H1 (cell line): ENCODE data around the gene CLEC2B. TPM values are rescaled to one million over a fixed set of nuclear protein-coding genes. Genes with fewer than 3 reads are reported as not detected.

Experiments used
- BCL11A ChIP-seq, 2 experiments: IDR thresholded peaks; one replicate each; pipeline ENCODE4 v1.6.1; 2011; ENCODE audit warnings: low read depth in 2 of 2, low read length in 2 of 2, mild to moderate bottlenecking in 2 of 2
- CEBPB ChIP-seq: IDR thresholded peaks from 2 replicates; pipeline ENCODE4 v1.6.1; 2012; ENCODE audit warnings: low read depth, low read length
- CHD2 ChIP-seq: IDR thresholded peaks from 2 replicates; pipeline ENCODE4 v1.6.1; 2012; ENCODE audit warnings: low read length, improper control_type of control experiment
- EP300 ChIP-seq, 2 experiments: IDR thresholded peaks; 1 replicate in 1 of 2; 2 replicates in 1 of 2; pipeline ENCODE4 v1.6.1; 2011 to 2012; ENCODE audit warnings: low read depth in 2 of 2, low read length in 2 of 2, mild to moderate bottlenecking in 2 of 2, borderline replicate concordance in 1 of 2, inconsistent platforms in 1 of 2, moderate library complexity in 1 of 2
- KDM1A ChIP-seq: fragments of 200-600, 300-600 bp; sonication (generic); IDR thresholded peaks from 2 replicates; pipeline ENCODE4 v1.7.1; 2016; ENCODE audit warnings: mild to moderate bottlenecking, low read length, borderline replicate concordance
- RFX5 ChIP-seq: IDR thresholded peaks from 2 replicates; pipeline ENCODE4 v1.6.1; 2011; ENCODE audit warnings: low read depth, low read length, improper control_type of control experiment, borderline replicate concordance
- SAP30 ChIP-seq: fragments of 300-600 bp; sonication (generic); IDR thresholded peaks from 2 replicates; pipeline ENCODE4 v1.7.1; 2012; ENCODE audit warnings: low read length, moderate library complexity, mild to moderate bottlenecking, inconsistent platforms; ENCODE audit not compliant: insufficient read depth, insufficient replicate concordance
- SIRT6 ChIP-seq: IDR thresholded peaks from one replicate; pipeline ENCODE4 v1.7.1; 2012; ENCODE audit warnings: low read length, inconsistent platforms
- SUZ12 ChIP-seq: fragments of 200-600 bp; sonication (generic); IDR thresholded peaks from 2 replicates; pipeline ENCODE4 v1.6.1; 2012; ENCODE audit warnings: mild to moderate bottlenecking, inconsistent platforms, low read length, moderate library complexity, mixed read lengths
- TBP ChIP-seq: IDR thresholded peaks from 2 replicates; pipeline ENCODE4 v1.6.1; 2011; ENCODE audit warnings: low read depth, low read length, improper control_type of control experiment
- TCF12 ChIP-seq: IDR thresholded peaks from 2 replicates; pipeline ENCODE4 v1.6.1; 2011; ENCODE audit warnings: low read depth, mild to moderate bottlenecking, low read length
- polyA plus RNA-seq, 7 experiments: library from polyadenylated mRNA; depleted of rRNA in 3 of 7; stranded (reverse) in 5 of 7; unstranded in 2 of 7; fragments of >200 nt in 5 of 7; fragments of 200-250 nt in 2 of 7; gene quantifications; 1 replicate in 5 of 7; 2 replicates in 1 of 7; 4 replicates in 1 of 7; pipeline versions ENCODE4 v1.2.1 to v1.2.3, GENCODE V29; 2011 to 2013; ENCODE audit warnings: missing spikeins in 2 of 7, mixed read lengths in 2 of 7
- total RNA-seq: library from RNA; stranded (reverse); fragmentation: NEBNext Ultra II Directional; extraction: Animal tissue kit (Norgen Biotek cat#: 25700); gene quantifications from 2 replicates; pipeline ENCODE4 v1.2.1, GENCODE V29; 2021
- TF ChIP-seq, protein P1 (sequence below): fragments of 300-600 bp; sonication (generic); IDR thresholded peaks from 2 replicates; pipeline ENCODE4 v1.7.1; 2012; ENCODE audit warnings: low read length, moderate library complexity, mild to moderate bottlenecking, inconsistent platforms; ENCODE audit not compliant: insufficient replicate concordance

CLEC2B gene
- total and polyA plus RNA-seq, 2 of the 8 experiments (the other 6 are each of a cell fraction or from before 2014, with no cell fraction given): not detected

DNA sequence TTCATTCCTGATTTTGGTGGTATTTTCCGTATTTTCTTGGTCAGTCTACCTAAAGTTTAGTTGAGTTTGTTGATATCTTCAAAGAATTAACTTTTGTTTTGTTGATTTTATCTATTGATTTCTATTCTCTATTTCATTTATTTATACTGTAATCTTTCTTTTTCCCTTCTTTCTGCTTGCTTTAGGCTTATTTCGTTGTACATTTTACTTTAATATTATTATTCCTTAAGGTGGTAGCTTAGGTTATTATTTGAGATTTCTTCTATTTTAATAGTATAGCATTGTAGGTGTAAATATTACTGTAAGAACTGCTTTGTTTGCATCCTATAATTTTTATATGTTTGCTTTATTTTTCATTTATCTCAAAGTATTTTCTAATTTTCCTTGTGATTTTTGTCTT is 63.3 kb downstream of the CLEC2B start (continued):
- TF ChIP-seq, protein P1, sequence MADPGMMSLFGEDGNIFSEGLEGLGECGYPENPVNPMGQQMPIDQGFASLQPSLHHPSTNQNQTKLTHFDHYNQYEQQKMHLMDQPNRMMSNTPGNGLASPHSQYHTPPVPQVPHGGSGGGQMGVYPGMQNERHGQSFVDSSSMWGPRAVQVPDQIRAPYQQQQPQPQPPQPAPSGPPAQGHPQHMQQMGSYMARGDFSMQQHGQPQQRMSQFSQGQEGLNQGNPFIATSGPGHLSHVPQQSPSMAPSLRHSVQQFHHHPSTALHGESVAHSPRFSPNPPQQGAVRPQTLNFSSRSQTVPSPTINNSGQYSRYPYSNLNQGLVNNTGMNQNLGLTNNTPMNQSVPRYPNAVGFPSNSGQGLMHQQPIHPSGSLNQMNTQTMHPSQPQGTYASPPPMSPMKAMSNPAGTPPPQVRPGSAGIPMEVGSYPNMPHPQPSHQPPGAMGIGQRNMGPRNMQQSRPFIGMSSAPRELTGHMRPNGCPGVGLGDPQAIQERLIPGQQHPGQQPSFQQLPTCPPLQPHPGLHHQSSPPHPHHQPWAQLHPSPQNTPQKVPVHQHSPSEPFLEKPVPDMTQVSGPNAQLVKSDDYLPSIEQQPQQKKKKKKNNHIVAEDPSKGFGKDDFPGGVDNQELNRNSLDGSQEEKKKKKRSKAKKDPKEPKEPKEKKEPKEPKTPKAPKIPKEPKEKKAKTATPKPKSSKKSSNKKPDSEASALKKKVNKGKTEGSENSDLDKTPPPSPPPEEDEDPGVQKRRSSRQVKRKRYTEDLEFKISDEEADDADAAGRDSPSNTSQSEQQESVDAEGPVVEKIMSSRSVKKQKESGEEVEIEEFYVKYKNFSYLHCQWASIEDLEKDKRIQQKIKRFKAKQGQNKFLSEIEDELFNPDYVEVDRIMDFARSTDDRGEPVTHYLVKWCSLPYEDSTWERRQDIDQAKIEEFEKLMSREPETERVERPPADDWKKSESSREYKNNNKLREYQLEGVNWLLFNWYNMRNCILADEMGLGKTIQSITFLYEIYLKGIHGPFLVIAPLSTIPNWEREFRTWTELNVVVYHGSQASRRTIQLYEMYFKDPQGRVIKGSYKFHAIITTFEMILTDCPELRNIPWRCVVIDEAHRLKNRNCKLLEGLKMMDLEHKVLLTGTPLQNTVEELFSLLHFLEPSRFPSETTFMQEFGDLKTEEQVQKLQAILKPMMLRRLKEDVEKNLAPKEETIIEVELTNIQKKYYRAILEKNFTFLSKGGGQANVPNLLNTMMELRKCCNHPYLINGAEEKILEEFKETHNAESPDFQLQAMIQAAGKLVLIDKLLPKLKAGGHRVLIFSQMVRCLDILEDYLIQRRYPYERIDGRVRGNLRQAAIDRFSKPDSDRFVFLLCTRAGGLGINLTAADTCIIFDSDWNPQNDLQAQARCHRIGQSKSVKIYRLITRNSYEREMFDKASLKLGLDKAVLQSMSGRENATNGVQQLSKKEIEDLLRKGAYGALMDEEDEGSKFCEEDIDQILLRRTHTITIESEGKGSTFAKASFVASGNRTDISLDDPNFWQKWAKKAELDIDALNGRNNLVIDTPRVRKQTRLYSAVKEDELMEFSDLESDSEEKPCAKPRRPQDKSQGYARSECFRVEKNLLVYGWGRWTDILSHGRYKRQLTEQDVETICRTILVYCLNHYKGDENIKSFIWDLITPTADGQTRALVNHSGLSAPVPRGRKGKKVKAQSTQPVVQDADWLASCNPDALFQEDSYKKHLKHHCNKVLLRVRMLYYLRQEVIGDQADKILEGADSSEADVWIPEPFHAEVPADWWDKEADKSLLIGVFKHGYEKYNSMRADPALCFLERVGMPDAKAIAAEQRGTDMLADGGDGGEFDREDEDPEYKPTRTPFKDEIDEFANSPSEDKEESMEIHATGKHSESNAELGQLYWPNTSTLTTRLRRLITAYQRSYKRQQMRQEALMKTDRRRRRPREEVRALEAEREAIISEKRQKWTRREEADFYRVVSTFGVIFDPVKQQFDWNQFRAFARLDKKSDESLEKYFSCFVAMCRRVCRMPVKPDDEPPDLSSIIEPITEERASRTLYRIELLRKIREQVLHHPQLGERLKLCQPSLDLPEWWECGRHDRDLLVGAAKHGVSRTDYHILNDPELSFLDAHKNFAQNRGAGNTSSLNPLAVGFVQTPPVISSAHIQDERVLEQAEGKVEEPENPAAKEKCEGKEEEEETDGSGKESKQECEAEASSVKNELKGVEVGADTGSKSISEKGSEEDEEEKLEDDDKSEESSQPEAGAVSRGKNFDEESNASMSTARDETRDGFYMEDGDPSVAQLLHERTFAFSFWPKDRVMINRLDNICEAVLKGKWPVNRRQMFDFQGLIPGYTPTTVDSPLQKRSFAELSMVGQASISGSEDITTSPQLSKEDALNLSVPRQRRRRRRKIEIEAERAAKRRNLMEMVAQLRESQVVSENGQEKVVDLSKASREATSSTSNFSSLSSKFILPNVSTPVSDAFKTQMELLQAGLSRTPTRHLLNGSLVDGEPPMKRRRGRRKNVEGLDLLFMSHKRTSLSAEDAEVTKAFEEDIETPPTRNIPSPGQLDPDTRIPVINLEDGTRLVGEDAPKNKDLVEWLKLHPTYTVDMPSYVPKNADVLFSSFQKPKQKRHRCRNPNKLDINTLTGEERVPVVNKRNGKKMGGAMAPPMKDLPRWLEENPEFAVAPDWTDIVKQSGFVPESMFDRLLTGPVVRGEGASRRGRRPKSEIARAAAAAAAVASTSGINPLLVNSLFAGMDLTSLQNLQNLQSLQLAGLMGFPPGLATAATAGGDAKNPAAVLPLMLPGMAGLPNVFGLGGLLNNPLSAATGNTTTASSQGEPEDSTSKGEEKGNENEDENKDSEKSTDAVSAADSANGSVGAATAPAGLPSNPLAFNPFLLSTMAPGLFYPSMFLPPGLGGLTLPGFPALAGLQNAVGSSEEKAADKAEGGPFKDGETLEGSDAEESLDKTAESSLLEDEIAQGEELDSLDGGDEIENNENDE: no peak
- TF ChIP-seq RFX5 (no peak), TBP (no peak), SAP30 (no peak), EP300 (IDR thresholded peaks at IDR 0.05; ENCODE audit: borderline replicate concordance in 1 of 2, low read depth in 2 of 2, low read length in 2 of 2) (no peak), CHD2 (no peak), TCF12 (no peak), BCL11A (IDR thresholded peaks at IDR 0.05; ENCODE audit: low read depth in 2 of 2, low read length in 2 of 2) (no peak), KDM1A (no peak), SUZ12 (no peak), SIRT6 (no peak), CEBPB (no peak)
